Measurements from ENCODE around the gene LYZL1.

The LYZL1 gene

GRCh38 chr10:29245476-29245875 is 43.4 kb upstream of the LYZL1 start:
- TF ChIP-seq CTCF (conservative IDR thresholded peaks at IDR 0.05; ENCODE audit: low read depth, low read length): no peak
- DNase-seq (ENCODE audit: low read depth): no peak
- no peak overlapping the region for H3K4me3 ChIP-seq (ENCODE audit: low read depth, low read length)

- DNase-seq (ENCODE audit: low read depth): no peak
- no peak overlapping the region for H3K4me3 ChIP-seq (ENCODE audit: low read depth, low read length)
- TF ChIP-seq CTCF (conservative IDR thresholded peaks at IDR 0.05; ENCODE audit: low read depth, low read length): no peak
Observed at GRCh38 chr10:29246449-29246848, 42.4 kb upstream of the LYZL1 start.

GRCh38 chr10:29248158-29248557 is 40.7 kb upstream of the LYZL1 start:
- no peak for TF ChIP-seq CTCF (conservative IDR thresholded peaks at IDR 0.05; ENCODE audit: low read depth, low read length)
- H3K4me3 ChIP-seq (ENCODE audit: low read depth, low read length): no peak overlapping the region
- DNase-seq (ENCODE audit: low read depth): no peak

GRCh38 chr10:29249018-29249417 is 39.9 kb upstream of the LYZL1 start:
- TF ChIP-seq CTCF (conservative IDR thresholded peaks at IDR 0.05; ENCODE audit: low read depth, low read length): no peak
- no peak overlapping the region for H3K4me3 ChIP-seq (ENCODE audit: low read depth, low read length)
- DNase-seq (ENCODE audit: low read depth): no peak

GRCh38 chr10:29250066-29250465 is 38.8 kb upstream of the LYZL1 start:
- H3K4me3 ChIP-seq (ENCODE audit: low read depth, low read length): no peak overlapping the region
- TF ChIP-seq CTCF (conservative IDR thresholded peaks at IDR 0.05; ENCODE audit: low read depth, low read length): no peak
- no peak for DNase-seq (ENCODE audit: low read depth)

GRCh38 chr10:29252811-29253689 is 35.8 kb upstream of the LYZL1 start:
- TF ChIP-seq CTCF (conservative IDR thresholded peaks at IDR 0.05; ENCODE audit: low read depth, low read length): no peak
- DNase-seq (ENCODE audit: low read depth): no peak
- no peak overlapping the region for H3K4me3 ChIP-seq (ENCODE audit: low read depth, low read length)

GRCh38 chr10:29253690-29254029 is 35.2 kb upstream of the LYZL1 start:
- no peak for DNase-seq (ENCODE audit: low read depth)
- TF ChIP-seq CTCF (conservative IDR thresholded peaks at IDR 0.05; ENCODE audit: low read depth, low read length): no peak
- no peak overlapping the region for H3K4me3 ChIP-seq (ENCODE audit: low read depth, low read length)
